Sciatic nerve (tissue), 2 donors: Measurements from ENCODE around the gene PLA2G3. TPM values are rescaled to one million over a fixed set of nuclear protein-coding genes. Genes with fewer than 3 reads are reported as not detected.
"Not testable (repeated sequence)": the region's sequence is repeated elsewhere in the genome, so short reads cannot be mapped to it uniquely, and the experiment has no call there.

Source experiments
- ATAC-seq: fragments of 200-7000 bp; cut with Tn5 transposase; one replicate; pipeline ENCODE4 v1.9.1; 2020; ENCODE audit warnings: mild to moderate bottlenecking, moderate library complexity
- DNase-seq: peaks from one replicate; pipeline ENCODE4 v3.0.0-alpha.2; 2020; ENCODE audit warnings: low spot score
- intact Hi-C: fragments of 100-400 bp; cut with DNase I; formaldehyde crosslinking; loops from one replicate; pipeline ENCODE4 v1.14.2; 2022
- total RNA-seq: library from RNA; stranded (reverse); fragmentation: NEBNext Ultra II Directional; extraction: Animal tissue kit (Norgen Biotek cat#: 25700); gene quantifications from one replicate; pipeline ENCODE4 v1.2.1, GENCODE V29; 2021
- donor health status: DM: no; HTN: no; CAD: no.
- donor health status: DM: no; HTN: no; CAD: no.

Gene PLA2G3
- total RNA-seq, 1 donor from 2014 or later = not detected

- intact Hi-C loops = no loop called here
- DNase-seq (no peak), ATAC-seq (no peak)
These were observed 14.0 kb downstream of the PLA2G3 start for GRCh38 chr22:31126128-31126868.

- DNase-seq = no peak
- no peak for ATAC-seq
- intact Hi-C loops = no loop called here
These were observed 14.7 kb downstream of the PLA2G3 start for GRCh38 chr22:31125521-31126117.

- DNase-seq = no peak
- intact Hi-C loops = no loop called here
These were observed 15.4 kb downstream of the PLA2G3 start for GRCh38 chr22:31124811-31125465.

GRCh38 chr22:31124290-31124689, 16.0 kb downstream of the PLA2G3 start:
- intact Hi-C loops = no loop called here
- DNase-seq (no peak), ATAC-seq (no peak)

More at GRCh38 chr22:31124811-31125465, 15.4 kb downstream of the PLA2G3 start:
- no peak for ATAC-seq

GRCh38 chr22:31123292-31123602, 17.1 kb downstream of the PLA2G3 start:
- ATAC-seq = no peak
- intact Hi-C loops = no loop called here
- no peak for DNase-seq

- intact Hi-C loops = no loop called here
- ATAC-seq (peak; percentile 74), DNase-seq (no peak)
These were observed 17.6 kb downstream of the PLA2G3 start, which contains the start of gene INPP5J for GRCh38 chr22:31122532-31123291. Gene INPP5J (plus strand): TSS chr22:31122966. CDS start chr22:31123015, 49 bp downstream.

GRCh38 chr22:31122196-31122531, 18.1 kb downstream of the PLA2G3 start:
- no peak for DNase-seq
- intact Hi-C loops = no loop called here
- ATAC-seq = peak; percentile 5

- ATAC-seq (no peak), DNase-seq (no peak)
- intact Hi-C loops = no loop called here
These were observed 18.9 kb downstream of the PLA2G3 start for GRCh38 chr22:31121403-31121802.

- intact Hi-C loops = no loop called here
- no peak for ATAC-seq
- no peak for DNase-seq
These were observed 19.7 kb downstream of the PLA2G3 start for GRCh38 chr22:31120642-31121041.

GRCh38 chr22:31120230-31120629, 20.1 kb downstream of the PLA2G3 start:
- ATAC-seq = no peak
- DNase-seq = no peak
- intact Hi-C loops = no loop called here

GRCh38 chr22:31119026-31119717, 21.1 kb downstream of the PLA2G3 start:
- intact Hi-C loops = no loop called here
- ATAC-seq (no peak), DNase-seq (no peak)

GRCh38 chr22:31118046-31118820, 22.1 kb downstream of the PLA2G3 start:
- ATAC-seq = no peak
- intact Hi-C loops = no loop called here
- no peak for DNase-seq

GRCh38 chr22:31112547-31113091, 27.7 kb downstream of the PLA2G3 start:
- DNase-seq, intact Hi-C loops, ATAC-seq: not testable (repeated sequence)

- intact Hi-C loops = no loop called here
- DNase-seq = no peak
- peak; percentile 25 for ATAC-seq
These were observed 32.5 kb downstream of the PLA2G3 start for GRCh38 chr22:31107894-31108218.

GRCh38 chr22:31107178-31107893, 33.0 kb downstream of the PLA2G3 start, which contains the start of gene SELENOM:
Gene SELENOM (minus strand): TSS chr22:31107568. CDS start chr22:31107505, 63 bp downstream.
- ATAC-seq = peak; percentile 95
- DNase-seq = peak; percentile 97
- intact Hi-C loops = no loop called here

- intact Hi-C loops = no loop called here
- DNase-seq (no peak), ATAC-seq (peak; percentile 28)
These were observed 33.6 kb downstream of the PLA2G3 start for GRCh38 chr22:31106731-31107177.

GRCh38 chr22:31106001-31106571, 34.2 kb downstream of the PLA2G3 start:
- ATAC-seq = no peak
- intact Hi-C loops = no loop called here
- no peak for DNase-seq
